NCI-H69 (cell line): ENCODE results near the gene SRPRA.

ENCODE experiments used
- DNase-seq: peaks from one replicate; lab custom pipeline; 2025; lab: John Stamatoyannopoulos, UW

SRPRA gene

GRCh38 chr11:126231725-126232459 lies 36.8 kb downstream of the SRPRA start:
- DNase-seq: peak; percentile 5

DNA sequence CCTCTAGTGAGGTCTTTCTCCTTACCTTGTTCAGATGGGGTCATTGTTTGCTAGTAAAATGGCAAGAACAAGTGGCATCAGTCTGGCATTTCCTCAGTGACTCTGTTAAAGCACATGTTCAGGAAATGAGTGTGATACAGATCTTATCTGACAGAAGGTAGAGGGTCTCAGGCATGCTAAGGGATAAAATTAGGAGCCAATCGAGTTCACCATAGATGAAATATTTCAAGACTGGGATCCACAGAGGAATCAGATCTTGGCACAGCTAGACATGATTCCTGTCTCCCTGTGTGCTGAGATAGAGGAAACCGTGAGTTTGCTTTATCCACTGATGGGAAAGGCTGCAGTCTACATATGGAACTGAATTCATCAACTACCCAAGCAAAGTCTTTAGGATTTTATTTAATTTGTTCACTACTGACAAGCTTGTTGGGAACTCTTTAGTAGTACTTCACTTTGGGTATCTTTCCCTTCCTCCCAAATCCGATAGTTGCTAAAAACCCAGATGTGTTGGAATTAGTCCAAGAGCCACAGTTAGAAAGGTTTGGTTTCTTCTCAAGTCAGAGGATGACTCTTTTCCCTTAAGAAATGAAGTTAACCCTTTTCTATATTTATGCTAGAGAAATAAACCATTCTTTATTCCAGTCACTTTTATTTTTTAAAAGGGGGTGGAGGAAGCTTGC lies 38.7 kb downstream of the SRPRA start:
- DNase-seq: no peak

DNA sequence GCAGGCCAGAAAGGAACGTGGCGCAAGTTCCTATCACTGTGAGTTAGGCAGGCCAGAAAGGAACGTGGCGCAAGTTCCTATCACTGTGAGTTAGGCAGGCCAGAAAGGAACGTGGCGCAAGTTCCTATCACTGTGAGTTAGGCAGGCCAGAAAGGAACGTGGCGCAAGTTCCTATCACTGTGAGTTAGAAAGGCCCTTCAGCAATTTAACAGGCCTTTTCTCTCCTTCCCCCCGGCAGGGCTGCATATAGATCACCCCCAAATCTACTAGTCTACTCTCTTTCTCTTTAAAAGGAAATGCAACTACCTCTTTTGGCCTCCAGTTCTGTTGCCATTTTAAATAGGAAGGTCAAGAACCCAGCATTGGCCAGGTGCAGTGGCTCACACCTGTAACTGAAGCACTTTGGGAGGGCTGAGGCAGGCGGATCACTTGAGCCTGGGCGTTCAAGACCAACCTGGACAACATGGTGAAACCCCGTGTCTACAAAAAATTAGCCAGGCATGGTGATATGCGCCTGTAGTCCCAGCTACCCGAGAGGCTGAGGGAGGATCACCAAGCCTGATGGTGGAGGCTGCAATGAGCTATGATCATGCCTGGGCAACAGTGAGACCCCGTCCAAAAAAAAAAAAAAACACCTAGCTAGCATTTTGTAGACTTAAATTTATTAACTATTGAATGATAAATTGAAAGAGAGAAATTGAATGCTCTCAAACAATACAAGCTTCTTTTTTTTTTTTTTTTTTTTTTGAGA lies 42.2 kb downstream of the SRPRA start:
- DNase-seq: no peak

DNA sequence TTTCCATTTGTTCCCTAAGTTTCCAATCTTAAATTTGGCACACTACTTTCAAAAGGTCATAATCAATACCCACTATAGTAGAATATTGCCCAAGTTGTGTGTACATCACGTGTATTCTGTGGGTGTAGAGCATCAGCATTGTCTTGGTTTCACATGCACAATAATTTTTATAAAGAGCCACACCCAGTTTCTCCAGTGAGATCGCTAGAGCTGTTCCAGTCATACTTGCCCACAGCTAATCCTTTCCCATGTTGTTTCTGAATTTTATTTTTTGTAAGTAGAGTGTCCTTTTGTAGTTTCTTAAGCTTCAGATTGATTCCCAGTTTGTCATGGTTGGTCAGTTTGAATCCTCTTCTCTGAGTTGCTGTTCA lies 43.4 kb downstream of the SRPRA start:
- DNase-seq: no peak

DNA sequence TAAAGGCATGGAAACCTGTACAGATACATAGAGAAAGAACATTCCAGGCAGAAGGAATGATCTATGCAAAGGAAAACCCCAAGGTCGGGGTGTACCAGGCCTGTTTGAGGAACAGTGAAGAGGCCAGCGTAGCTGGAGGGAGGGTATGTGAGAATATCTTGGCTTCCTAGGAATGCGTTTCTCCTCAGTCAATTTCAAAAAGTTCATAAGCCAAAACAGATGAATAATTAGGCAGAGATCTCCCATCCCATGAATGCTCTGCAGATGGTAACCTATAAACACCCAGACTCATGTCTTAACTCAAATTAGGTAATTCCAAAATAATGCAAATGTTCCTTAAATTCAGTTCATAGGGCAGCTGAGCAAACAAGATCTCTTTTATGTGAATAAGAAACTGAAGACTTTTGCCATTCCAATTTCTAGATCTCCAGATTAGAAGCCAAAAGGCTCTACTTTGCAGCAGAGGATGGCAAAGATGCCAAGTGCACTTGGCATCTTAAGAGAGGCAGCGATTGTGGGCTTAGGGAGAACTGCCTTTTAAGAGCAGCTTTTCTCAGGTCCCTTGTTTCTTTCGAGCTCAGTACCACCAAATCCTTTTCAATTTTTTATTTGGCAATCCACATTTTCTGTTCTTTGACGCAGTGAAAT lies 43.9 kb downstream of the SRPRA start:
- DNase-seq: no peak

DNA sequence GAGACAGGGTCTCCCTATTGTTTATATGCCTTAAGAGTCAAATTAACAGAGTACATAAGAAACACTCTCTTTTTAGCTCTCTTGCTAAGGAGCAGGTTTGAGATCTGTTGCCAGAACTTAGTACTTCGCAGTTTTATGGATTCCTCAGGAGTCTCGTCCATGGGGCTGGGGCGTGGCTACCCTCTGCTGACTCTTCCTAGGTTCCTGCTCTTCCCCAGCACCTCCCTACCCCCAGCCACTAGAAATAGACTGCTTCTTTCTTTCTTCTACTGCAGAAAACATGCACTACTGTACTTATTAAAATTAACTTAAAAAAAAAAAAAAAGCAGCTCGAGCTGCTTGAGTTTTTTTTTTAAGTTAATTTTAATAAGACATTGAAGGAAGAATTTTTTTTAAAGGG lies 49.1 kb downstream of the SRPRA start:
- no peak for DNase-seq

DNA sequence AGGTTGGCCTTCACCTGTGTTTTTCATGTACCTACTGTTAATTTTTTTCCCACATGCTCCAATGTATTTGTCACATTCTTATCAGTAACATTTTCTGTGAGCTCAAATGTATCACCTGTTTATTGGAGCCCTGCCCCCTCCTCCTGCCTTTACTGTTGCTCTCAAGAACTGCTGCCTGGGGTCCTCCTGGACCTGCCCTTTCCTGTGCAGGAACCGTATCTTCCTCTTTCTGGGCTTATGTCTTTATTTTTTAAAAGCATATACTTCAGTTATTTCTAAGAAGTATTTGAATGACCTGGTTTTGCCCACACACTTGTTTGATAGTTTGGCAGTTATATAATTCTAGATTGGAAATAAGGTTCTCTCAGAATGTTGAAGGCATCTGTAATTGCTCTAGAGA lies 51.2 kb downstream of the SRPRA start:
- no peak for DNase-seq

DNA sequence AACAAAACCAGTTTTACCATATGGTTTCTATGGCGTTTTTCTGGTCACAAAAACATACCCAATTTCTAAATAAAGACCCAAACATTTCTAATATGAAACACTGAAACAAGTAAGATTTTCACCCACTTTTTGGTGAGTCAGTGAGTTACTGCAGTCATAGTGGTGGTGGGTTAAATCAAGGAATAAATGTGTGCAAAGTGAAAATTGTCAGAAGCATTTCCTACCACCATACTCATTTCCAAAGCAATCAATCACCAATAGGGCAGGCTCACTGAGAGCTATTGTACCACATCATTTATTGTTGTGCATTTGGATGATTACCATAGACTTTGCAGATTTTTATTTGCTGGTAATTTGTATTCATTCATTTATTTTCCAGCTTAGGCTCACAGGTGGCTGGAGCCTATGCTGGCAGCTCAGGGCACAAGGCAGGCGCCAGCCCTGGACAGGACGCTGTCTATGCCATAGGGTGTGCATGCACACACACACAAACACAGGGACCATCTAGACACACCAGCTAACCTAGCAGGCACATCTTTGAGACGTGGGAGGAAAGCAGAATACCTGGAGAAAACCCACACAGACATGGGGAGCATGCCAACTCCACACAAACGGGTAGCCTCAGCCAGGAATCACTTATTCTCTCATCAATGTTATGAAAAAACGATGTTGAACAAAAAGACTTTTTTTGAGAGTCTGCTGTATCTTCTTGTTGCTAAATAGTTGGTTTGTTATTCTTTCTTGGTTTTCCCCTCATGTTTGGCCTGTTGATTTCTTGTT lies 52.0 kb downstream of the SRPRA start:
- no peak for DNase-seq

- peak; percentile 5 for DNase-seq
Observed at GRCh38 chr11:126214841-126215240, 53.9 kb downstream of the SRPRA start.

DNA sequence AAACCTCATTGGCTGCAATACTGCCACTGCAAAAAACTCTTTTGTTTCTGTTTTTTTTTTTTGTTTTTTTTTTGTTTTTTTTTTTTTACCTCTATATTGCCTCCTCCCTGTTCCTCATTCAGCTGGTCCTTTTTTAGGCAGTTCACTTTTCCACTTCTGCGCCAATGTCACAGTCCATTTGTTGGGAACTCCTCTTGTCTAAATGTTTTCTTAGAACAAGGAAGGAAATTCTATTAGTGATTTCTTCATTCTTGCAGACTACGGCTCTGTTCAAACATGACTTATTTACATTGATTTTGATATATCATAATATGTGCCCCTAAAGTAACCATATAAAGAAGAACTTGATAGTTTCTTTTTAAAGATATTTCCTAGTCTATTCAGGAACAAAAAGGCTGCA lies 54.3 kb downstream of the SRPRA start:
- no peak for DNase-seq
